Sigmoid colon (tissue), 7 donors: Measurements from ENCODE around the gene SCARB1. TPM values are rescaled to one million over a fixed set of nuclear protein-coding genes. Genes with fewer than 3 reads are reported as not detected.
A peak's percentile ranks its signal among the peaks of the same experiment; 100 is the strongest.

Experiments
- DNase-seq: peaks from one replicate; pipeline ENCODE4 v3.0.0-alpha.2; 2019
- H3K27ac ChIP-seq, 4 donors: fragments of 200-600 bp; sonication (generic); one replicate each; pipeline ENCODE4 v1.5.1; 2016 to 2019; ENCODE audit warnings: mild to moderate bottlenecking in 1 of 4
- H3K27me3 ChIP-seq, 3 donors: fragments of 200-600 bp; sonication (generic); one replicate each; pipeline ENCODE4 v1.5.1; 2019; ENCODE audit warnings: mild to moderate bottlenecking in 1 of 3
- H3K36me3 ChIP-seq, 4 donors: fragments of 200-600 bp; sonication (generic); one replicate each; pipeline ENCODE4 v1.5.1; 2016 to 2019
- H3K4me1 ChIP-seq, 4 donors: fragments of 200-600 bp; sonication (generic); one replicate each; pipeline ENCODE4 v1.5.1; 2017 to 2019
- H3K4me3 ChIP-seq, 4 donors: fragments of 200-600 bp; sonication (generic); one replicate each; pipeline ENCODE4 v1.5.1; 2017 to 2019; ENCODE audit warnings: mild to moderate bottlenecking in 2 of 4, moderate library complexity in 1 of 4
- H3K9me3 ChIP-seq, 4 donors: fragments of 200-600 bp in 3 of 4; sonication (generic) in 3 of 4; one replicate each; pipeline versions ENCODE4 v1.5.1 to v1.6.1; 2013 to 2019
- CTCF ChIP-seq, 4 experiments: fragments of 450-650 bp in 3 of 4; fragments of 200-600 bp in 1 of 4; IDR thresholded peaks; one replicate each; pipeline ENCODE4 v1.5.1; 2016 to 2019; ENCODE audit warnings: antibody characterized with exemption in 4 of 4, mild to moderate bottlenecking in 3 of 4, moderate library complexity in 2 of 4
- EP300 ChIP-seq, 4 donors: sonication (generic); formaldehyde crosslinking; IDR thresholded peaks; one replicate each; pipeline ENCODE4 v1.6.1; 2017; ENCODE audit warnings: antibody characterized with exemption in 4 of 4
- POLR2A ChIP-seq, 2 donors: fragments of 450-650 bp; IDR thresholded peaks; one replicate each; pipeline ENCODE4 v1.6.1; 2016; ENCODE audit warnings: antibody characterized with exemption in 2 of 2, mild to moderate bottlenecking in 2 of 2, moderate library complexity in 2 of 2
- POLR2AphosphoS5 ChIP-seq, 4 donors: sonication (generic); formaldehyde crosslinking; IDR thresholded peaks; one replicate each; pipeline ENCODE4 v1.6.1; 2017; ENCODE audit warnings: antibody characterized with exemption in 4 of 4
- whole genome bisulfite sequencing, 2 donors: extraction: QIAGEN DNeasy Blood & Tissue Kit; methylation state at CpG; one replicate each; pipeline ENCODE4 v1.1.7; 2013; 5-methylcytosine and 5-hydroxymethylcytosine counted together
- intact Hi-C: fragments of 100-400 bp; cut with DNase I; formaldehyde crosslinking; loops from one replicate; pipeline ENCODE4 v1.15.1; 2023
- polyA plus RNA-seq, 3 donors: library from polyadenylated mRNA; stranded (reverse); fragments of 200-250 nt; gene quantifications; one replicate each; pipeline ENCODE4 v1.2.3, GENCODE V29; 2013
- total RNA-seq, 4 donors: library from RNA; depleted of rRNA; stranded (reverse); fragments of >200 nt; gene quantifications; one replicate each; pipeline ENCODE4 v1.1.0, GENCODE V29; 2016
- donor health status: healthy with polysubstance abuse.
- donor health status: Bipolar disorder and iron deficiency.
- donor health status: healthy.

SCARB1 gene
- total and polyA plus RNA-seq, 7 donors = 4.2 to 36.4 (median 11.4) TPM

GRCh38 chr12:124761871-124762270 lies 101.8 kb downstream of the SCARB1 start:
- TF ChIP-seq EP300 (IDR thresholded peaks at IDR 0.05) = no peak
- TF ChIP-seq CTCF (IDR thresholded peaks at IDR 0.05) = no peak
- no peak for TF ChIP-seq POLR2AphosphoS5 (IDR thresholded peaks at IDR 0.05)
- TF ChIP-seq POLR2A (IDR thresholded peaks at IDR 0.05) = no peak
- H3K4me1 ChIP-seq = peaks cover 0 to 60% (median 40%) of the 10 kb centered on the region in 4 donors
- no peak overlapping the region for H3K4me3 ChIP-seq
- intact Hi-C loops = no loop called here
- no peaks in the 10 kb centered on the region for H3K27me3 ChIP-seq
- 62 to 67% methylated on average over 4 of the region's 4 CpGs for WGBS, 2 donors
- H3K27ac ChIP-seq = peak overlapping the region; percentile 20 to 58 (median 57)
- no peaks in the 10 kb centered on the region for H3K36me3 ChIP-seq
- peaks cover 0 to 5% (median 2%) of the 10 kb centered on the region in 4 donors for H3K9me3 ChIP-seq
- DNase-seq = no peak

- H3K27ac ChIP-seq = peak overlapping the region in 1 of 4 donors; percentile 66
- intact Hi-C loops = no loop called here
- peaks cover 0 to 5% (median 2%) of the 10 kb centered on the region in 4 donors for H3K9me3 ChIP-seq
- H3K27me3 ChIP-seq = no peaks in the 10 kb centered on the region
- TF ChIP-seq POLR2AphosphoS5 (IDR thresholded peaks at IDR 0.05) (no peak), CTCF (IDR thresholded peaks at IDR 0.05) (no peak), EP300 (IDR thresholded peaks at IDR 0.05) (no peak), POLR2A (IDR thresholded peaks at IDR 0.05) (no peak)
- no peaks in the 10 kb centered on the region for H3K36me3 ChIP-seq
- H3K4me3 ChIP-seq = no peak overlapping the region
- H3K4me1 ChIP-seq = peaks cover 0 to 57% (median 34%) of the 10 kb centered on the region in 4 donors
- 97 to 98% methylated on average over 7 of the region's 7 CpGs for WGBS, 2 donors
- no peak for DNase-seq
These were observed 102.6 kb downstream of the SCARB1 start for GRCh38 chr12:124761056-124761455.

- H3K4me1 ChIP-seq = peaks cover 0 to 57% (median 34%) of the 10 kb centered on the region in 4 donors
- no peaks in the 10 kb centered on the region for H3K36me3 ChIP-seq
- H3K4me3 ChIP-seq = no peak overlapping the region
- no peak for TF ChIP-seq POLR2A (IDR thresholded peaks at IDR 0.05)
- no peak for DNase-seq
- H3K9me3 ChIP-seq = peaks cover 0 to 5% (median 2%) of the 10 kb centered on the region in 4 donors
- peak overlapping the region; percentile 40 to 66 (median 52) for H3K27ac ChIP-seq
- H3K27me3 ChIP-seq = no peaks in the 10 kb centered on the region
- intact Hi-C loops = no loop called here
- 89 to 92% methylated on average over 9 of the region's 9 CpGs for WGBS, 2 donors
These were observed 103.1 kb downstream of the SCARB1 start for GRCh38 chr12:124760560-124760959.

GRCh38 chr12:124759841-124760503 lies 103.7 kb downstream of the SCARB1 start:
- intact Hi-C loops = loop anchor here (5.0 kb wide), 2 partner anchors 73 to 303 kb away; no protein-coding TSS in a partner anchor
- peaks cover 0 to 56% (median 34%) of the 10 kb centered on the region in 4 donors for H3K4me1 ChIP-seq
- H3K9me3 ChIP-seq = peaks cover 0 to 5% (median 1%) of the 10 kb centered on the region in 4 donors
- no peaks in the 10 kb centered on the region for H3K36me3 ChIP-seq
- no peaks in the 10 kb centered on the region for H3K27me3 ChIP-seq
- TF ChIP-seq POLR2AphosphoS5 (IDR thresholded peaks at IDR 0.05) = no peak
- TF ChIP-seq EP300 (IDR thresholded peaks at IDR 0.05) = no peak
- no peak for TF ChIP-seq CTCF (IDR thresholded peaks at IDR 0.05)
- TF ChIP-seq POLR2A (IDR thresholded peaks at IDR 0.05) = no peak
- 69 to 71% methylated on average over 15 of the region's 15 CpGs for whole genome bisulfite sequencing, 2 donors
- no peak overlapping the region for H3K4me3 ChIP-seq
- DNase-seq = no peak
- H3K27ac ChIP-seq = peak overlapping the region; percentile 40 to 66 (median 52)

GRCh38 chr12:124758266-124759220 lies 105.1 kb downstream of the SCARB1 start:
- Histone ChIP-seq H3K4me3 (no peak overlapping the region), H3K4me1 (peaks cover 0 to 65% (median 44%) of the 10 kb centered on the region in 4 donors), H3K27me3 (no peaks in the 10 kb centered on the region), H3K27ac (peak overlapping the region in 2 of 4 donors; percentile 63 to 66), H3K36me3 (no peaks in the 10 kb centered on the region), H3K9me3 (no peaks in the 10 kb centered on the region)
- DNase-seq = no peak
- TF ChIP-seq POLR2A (IDR thresholded peaks at IDR 0.05) = no peak
- TF ChIP-seq CTCF (IDR thresholded peaks at IDR 0.05) = no peak
- no peak for TF ChIP-seq EP300 (IDR thresholded peaks at IDR 0.05)
- TF ChIP-seq POLR2AphosphoS5 (IDR thresholded peaks at IDR 0.05) = no peak
- WGBS, 2 donors = 85 to 88% methylated on average over 32 of the region's 32 CpGs
- intact Hi-C loops = loop anchor here (5.0 kb wide), 2 partner anchors 71 to 301 kb away; no protein-coding TSS in a partner anchor
